ENCODE measurements around the gene LRRC3.

LRRC3 gene

GRCh38 chr21:44478124-44478800 lies 23.0 kb downstream of the LRRC3 start:
- TF ChIP-seq TAF1 (IDR thresholded peaks at IDR 0.05; ENCODE audit: low read depth), result no peak
- TF ChIP-seq NFIC (IDR thresholded peaks at IDR 0.05), result no peak
- no peak for TF ChIP-seq EGR1 (IDR thresholded peaks at IDR 0.05)
- no peak for TF ChIP-seq MAX (IDR thresholded peaks at IDR 0.05)
- no peak for TF ChIP-seq FOXM1 (IDR thresholded peaks at IDR 0.05; ENCODE audit: borderline replicate concordance, low read depth)
- TF ChIP-seq TEAD4 (IDR thresholded peaks at IDR 0.05), result no peak
- TF ChIP-seq RAD21 (IDR thresholded peaks at IDR 0.05; ENCODE audit: low read depth), result no peak
- no peak for TF ChIP-seq CREB1 (IDR thresholded peaks at IDR 0.05; ENCODE audit: low read depth)
- TF ChIP-seq EP300 (IDR thresholded peaks at IDR 0.05; ENCODE audit: borderline replicate concordance), result no peak

- TF ChIP-seq EP300 (IDR thresholded peaks at IDR 0.05; ENCODE audit: borderline replicate concordance) (no peak), TEAD4 (IDR thresholded peaks at IDR 0.05) (no peak), RAD21 (IDR thresholded peaks at IDR 0.05; ENCODE audit: low read depth) (no peak), ZBTB7A (IDR thresholded peaks at IDR 0.05; ENCODE audit: low read depth) (no peak), EGR1 (IDR thresholded peaks at IDR 0.05) (no peak), YY1 (IDR thresholded peaks at IDR 0.05; ENCODE audit: low read depth) (no peak), TAF1 (IDR thresholded peaks at IDR 0.05; ENCODE audit: low read depth) (no peak), NFIC (IDR thresholded peaks at IDR 0.05) (no peak), USF1 (IDR thresholded peaks at IDR 0.05) (no peak), TCF12 (IDR thresholded peaks at IDR 0.05; ENCODE audit: low read depth) (no peak), CEBPB (IDR thresholded peaks at IDR 0.05) (no peak), REST (IDR thresholded peaks at IDR 0.05; ENCODE audit: low read depth) (no peak), MAX (IDR thresholded peaks at IDR 0.05) (no peak), FOXM1 (IDR thresholded peaks at IDR 0.05; ENCODE audit: borderline replicate concordance, low read depth) (no peak), CREB1 (IDR thresholded peaks at IDR 0.05; ENCODE audit: low read depth) (no peak)
Observed at GRCh38 chr21:44478801-44479167, 23.5 kb downstream of the LRRC3 start.

GRCh38 chr21:44479556-44480199 lies 24.4 kb downstream of the LRRC3 start:
- TF ChIP-seq RAD21 (IDR thresholded peaks at IDR 0.05; ENCODE audit: low read depth), result peak; percentile 64

GRCh38 chr21:44480200-44481053 lies 25.1 kb downstream of the LRRC3 start:
- TF ChIP-seq EGR1 (IDR thresholded peaks at IDR 0.05) (no peak), YY1 (IDR thresholded peaks at IDR 0.05; ENCODE audit: low read depth) (no peak), REST (IDR thresholded peaks at IDR 0.05; ENCODE audit: low read depth) (no peak), MAX (IDR thresholded peaks at IDR 0.05) (no peak), TAF1 (IDR thresholded peaks at IDR 0.05; ENCODE audit: low read depth) (no peak), CREB1 (IDR thresholded peaks at IDR 0.05; ENCODE audit: low read depth) (no peak), RAD21 (IDR thresholded peaks at IDR 0.05; ENCODE audit: low read depth) (no peak), ZBTB7A (IDR thresholded peaks at IDR 0.05; ENCODE audit: low read depth) (no peak), NFIC (IDR thresholded peaks at IDR 0.05) (no peak), TCF12 (IDR thresholded peaks at IDR 0.05; ENCODE audit: low read depth) (no peak), FOXM1 (IDR thresholded peaks at IDR 0.05; ENCODE audit: borderline replicate concordance, low read depth) (no peak), USF1 (IDR thresholded peaks at IDR 0.05) (no peak)
